ENCODE data around the gene EFCAB8. TPM values are rescaled to one million over a fixed set of nuclear protein-coding genes. Genes with fewer than 3 reads are reported as not detected.

Gene EFCAB8
- total RNA-seq, 1 experiment from 2014 or later: not detected

DNA sequence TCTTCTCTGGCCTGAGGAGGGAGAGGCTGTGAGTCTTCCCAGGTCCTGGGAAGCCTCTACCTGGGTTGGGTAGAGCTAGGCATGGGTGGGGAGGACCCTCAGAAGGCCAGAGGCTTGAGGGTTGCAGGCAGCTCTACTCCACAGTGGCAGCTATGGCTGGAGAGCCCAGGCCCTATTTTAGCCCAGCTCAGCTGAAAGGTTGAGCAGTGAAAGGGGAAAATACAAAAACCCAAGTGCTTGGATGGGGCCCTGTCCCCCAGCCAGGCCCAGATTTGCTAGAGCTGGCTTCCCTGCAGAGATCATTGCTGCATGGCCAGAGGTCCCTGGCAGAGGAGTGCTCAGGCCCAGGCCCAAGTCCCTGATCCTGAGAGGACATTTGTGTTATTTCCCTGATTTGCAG is 99.9 kb downstream of the EFCAB8 start:
- H3K9ac ChIP-seq (ENCODE audit: low read length): no peak overlapping the region
- no TSS peak for BruUV-seq (replicated peaks)
- DNase-seq (no peak), ATAC-seq (no peak)
- H3K9me3 ChIP-seq (ENCODE audit: low read length): no peaks in the 10 kb centered on the region
- H3F3A ChIP-seq (ENCODE audit: low read length, unreplicated experiment): no peaks in the 10 kb centered on the region
- no peaks in the 10 kb centered on the region for H3K4me1 ChIP-seq (ENCODE audit: insufficient read depth, low read length)
- H3K79me2 ChIP-seq (ENCODE audit: low read length): no peaks in the 10 kb centered on the region
- no peaks in the 10 kb centered on the region for H3K9me2 ChIP-seq (replicated peaks; ENCODE audit: low read length)
- peaks cover 26% of the 10 kb centered on the region for H3K27me3 ChIP-seq (ENCODE audit: low read length)
- intact Hi-C loops (cut with micrococcal nuclease): no loop called here
- no peaks in the 10 kb centered on the region for H4K20me1 ChIP-seq (ENCODE audit: low read length)
- ChIA-PET CTCF (no interaction called here), POLR2A (ENCODE audit: unreplicated experiment) (no interaction called here)
- no peak overlapping the region for H3K4me2 ChIP-seq (ENCODE audit: low read length)
- no peak for TF ChIP-seq EZH2 (IDR thresholded peaks at IDR 0.05; ENCODE audit: low read length, unreplicated experiment)
- no peak for TF ChIP-seq EZH2phosphoT487 (IDR thresholded peaks at IDR 0.05; ENCODE audit: borderline replicate concordance, low read length)
- TF ChIP-seq, protein P1, sequence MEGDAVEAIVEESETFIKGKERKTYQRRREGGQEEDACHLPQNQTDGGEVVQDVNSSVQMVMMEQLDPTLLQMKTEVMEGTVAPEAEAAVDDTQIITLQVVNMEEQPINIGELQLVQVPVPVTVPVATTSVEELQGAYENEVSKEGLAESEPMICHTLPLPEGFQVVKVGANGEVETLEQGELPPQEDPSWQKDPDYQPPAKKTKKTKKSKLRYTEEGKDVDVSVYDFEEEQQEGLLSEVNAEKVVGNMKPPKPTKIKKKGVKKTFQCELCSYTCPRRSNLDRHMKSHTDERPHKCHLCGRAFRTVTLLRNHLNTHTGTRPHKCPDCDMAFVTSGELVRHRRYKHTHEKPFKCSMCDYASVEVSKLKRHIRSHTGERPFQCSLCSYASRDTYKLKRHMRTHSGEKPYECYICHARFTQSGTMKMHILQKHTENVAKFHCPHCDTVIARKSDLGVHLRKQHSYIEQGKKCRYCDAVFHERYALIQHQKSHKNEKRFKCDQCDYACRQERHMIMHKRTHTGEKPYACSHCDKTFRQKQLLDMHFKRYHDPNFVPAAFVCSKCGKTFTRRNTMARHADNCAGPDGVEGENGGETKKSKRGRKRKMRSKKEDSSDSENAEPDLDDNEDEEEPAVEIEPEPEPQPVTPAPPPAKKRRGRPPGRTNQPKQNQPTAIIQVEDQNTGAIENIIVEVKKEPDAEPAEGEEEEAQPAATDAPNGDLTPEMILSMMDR (conservative IDR thresholded peaks at IDR 0.05; ENCODE audit: low read depth, low read length): no peak
- no peaks in the 10 kb centered on the region for H3K36me3 ChIP-seq (ENCODE audit: low read depth, low read length)
- no peak overlapping the region for H3K27ac ChIP-seq (ENCODE audit: low read length)
- no peak overlapping the region for H2AFZ ChIP-seq (ENCODE audit: low read length)
- H3K4me3 ChIP-seq (ENCODE audit: low read length): no peak overlapping the region

DNA sequence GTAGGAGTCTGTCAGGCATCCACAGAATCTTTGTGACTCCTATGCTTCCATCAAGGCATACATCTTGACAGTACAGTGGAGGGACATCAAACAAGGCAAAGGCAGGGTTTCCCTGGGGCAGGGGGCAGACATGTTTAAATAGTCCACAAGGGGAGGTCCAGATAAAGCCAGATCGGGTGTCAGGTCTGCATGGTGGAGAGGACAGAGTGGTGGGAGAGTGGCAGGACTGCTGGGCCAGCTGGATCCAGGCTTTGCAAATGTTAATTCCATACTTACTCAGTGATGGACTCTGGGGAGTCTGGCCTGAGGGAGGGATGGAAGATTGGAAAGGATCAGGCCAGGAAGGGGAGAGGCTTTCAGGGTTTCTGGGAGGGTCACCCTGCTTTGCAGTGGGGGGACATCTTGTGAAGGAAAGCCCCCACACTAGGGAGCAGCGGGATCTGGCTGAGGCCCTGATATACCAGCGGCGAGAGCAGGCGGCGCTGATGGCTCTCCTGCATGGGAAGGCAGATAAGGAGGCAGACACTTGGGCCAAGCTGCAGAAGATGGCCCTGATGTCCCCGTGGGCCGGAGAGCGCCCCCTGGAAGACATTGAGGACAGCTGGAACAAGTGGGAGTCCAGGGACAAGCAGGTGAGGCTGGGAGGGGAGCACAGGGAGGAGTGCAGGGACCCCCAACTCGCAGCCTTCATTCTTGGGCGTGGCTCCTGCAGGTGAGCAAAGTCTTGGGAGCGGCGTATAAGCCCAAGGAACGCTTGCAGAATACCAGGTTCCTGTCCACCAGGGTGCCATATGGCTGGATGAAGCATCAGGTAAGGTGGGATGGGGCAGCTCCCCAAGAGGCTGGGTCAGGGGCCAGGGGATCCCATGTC is 100.9 kb downstream of the EFCAB8 start:
- intact Hi-C loops (cut with micrococcal nuclease): no loop called here
- POLR2A ChIA-PET (ENCODE audit: unreplicated experiment): no interaction called here

DNA sequence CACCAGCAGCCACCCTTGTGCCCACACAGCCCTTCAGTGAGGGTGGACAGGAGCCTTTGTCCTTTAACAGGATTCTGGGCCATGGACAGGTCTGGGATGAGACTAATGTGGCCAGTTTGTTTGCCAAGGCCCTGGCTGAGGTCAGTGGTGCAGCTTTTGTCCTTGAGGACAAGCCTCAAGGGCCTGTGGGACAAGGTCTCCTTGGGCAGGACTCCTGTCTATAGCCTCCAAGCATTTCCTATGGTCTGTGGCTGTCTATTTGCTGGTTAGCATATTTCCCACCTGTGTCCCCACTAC is 101.4 kb downstream of the EFCAB8 start:
- Histone ChIP-seq H3K9me3 (ENCODE audit: low read length) (no peaks in the 10 kb centered on the region), H3K36me3 (ENCODE audit: low read depth, low read length) (no peaks in the 10 kb centered on the region), H3K4me1 (ENCODE audit: insufficient read depth, low read length) (no peaks in the 10 kb centered on the region), H3K4me2 (ENCODE audit: low read length) (no peak overlapping the region), H3K9me2 (replicated peaks; ENCODE audit: low read length) (no peaks in the 10 kb centered on the region), H2AFZ (ENCODE audit: low read length) (no peak overlapping the region), H4K20me1 (ENCODE audit: low read length) (no peaks in the 10 kb centered on the region), H3K27ac (ENCODE audit: low read length) (no peak overlapping the region), H3K27me3 (ENCODE audit: low read length) (peaks cover 41% of the 10 kb centered on the region), H3K9ac (ENCODE audit: low read length) (no peak overlapping the region), H3K4me3 (ENCODE audit: low read length) (no peak overlapping the region), H3K79me2 (ENCODE audit: low read length) (no peaks in the 10 kb centered on the region), H3F3A (ENCODE audit: low read length, unreplicated experiment) (no peaks in the 10 kb centered on the region)
- intact Hi-C loops (cut with micrococcal nuclease): no loop called here
- no TSS peak for BruUV-seq (replicated peaks)
- ATAC-seq (no peak), DNase-seq (no peak)
- TF ChIP-seq EZH2 (IDR thresholded peaks at IDR 0.05; ENCODE audit: low read length, unreplicated experiment) (no peak), EZH2phosphoT487 (IDR thresholded peaks at IDR 0.05; ENCODE audit: borderline replicate concordance, low read length) (no peak)
- TF ChIP-seq, protein P1 (conservative IDR thresholded peaks at IDR 0.05; ENCODE audit: low read depth, low read length): no peak
- ChIA-PET POLR2A (ENCODE audit: unreplicated experiment) (no interaction called here), CTCF (no interaction called here)

More for the DNA sequence above, 100.9 kb downstream of the EFCAB8 start:
- Histone ChIP-seq H4K20me1 (ENCODE audit: low read length) (no peaks in the 10 kb centered on the region), H3K27me3 (ENCODE audit: low read length) (peaks cover 35% of the 10 kb centered on the region), H3K9me2 (replicated peaks; ENCODE audit: low read length) (no peaks in the 10 kb centered on the region), H3K4me1 (ENCODE audit: insufficient read depth, low read length) (no peaks in the 10 kb centered on the region), H3K4me2 (ENCODE audit: low read length) (no peak overlapping the region), H3K27ac (ENCODE audit: low read length) (no peak overlapping the region), H3K36me3 (ENCODE audit: low read depth, low read length) (no peaks in the 10 kb centered on the region), H2AFZ (ENCODE audit: low read length) (no peak overlapping the region), H3K9me3 (ENCODE audit: low read length) (no peaks in the 10 kb centered on the region), H3F3A (ENCODE audit: low read length, unreplicated experiment) (no peaks in the 10 kb centered on the region), H3K79me2 (ENCODE audit: low read length) (no peaks in the 10 kb centered on the region), H3K9ac (ENCODE audit: low read length) (no peak overlapping the region), H3K4me3 (ENCODE audit: low read length) (no peak overlapping the region)
- CTCF ChIA-PET: no interaction called here
- TF ChIP-seq EZH2 (IDR thresholded peaks at IDR 0.05; ENCODE audit: low read length, unreplicated experiment) (no peak), EZH2phosphoT487 (IDR thresholded peaks at IDR 0.05; ENCODE audit: borderline replicate concordance, low read length) (no peak)
- TF ChIP-seq, protein P1 (conservative IDR thresholded peaks at IDR 0.05; ENCODE audit: low read depth, low read length): no peak
- no TSS peak for BruUV-seq (replicated peaks)
- no peak for ATAC-seq
- DNase-seq: no peak
